ENCODE data around the gene NES. TPM values are rescaled to one million over a fixed set of nuclear protein-coding genes. Genes with fewer than 3 reads are reported as not detected.
"Not testable (repeated sequence)": the region's sequence is repeated elsewhere in the genome, so short reads cannot be mapped to it uniquely, and the experiment has no call there.

The NES gene
- total RNA-seq, 1 experiment from 2014 or later: 0.37 TPM

- DNase-seq (ENCODE audit: low read depth): no peak
These were observed 32.6 kb downstream of the NES start for GRCh38 chr1:156644640-156645039.

GRCh38 chr1:156644146-156644545 lies 33.1 kb downstream of the NES start:
- DNase-seq (ENCODE audit: low read depth): no peak

GRCh38 chr1:156643778-156644092 lies 33.5 kb downstream of the NES start:
- no peak for DNase-seq (ENCODE audit: low read depth)

- no peak for DNase-seq (ENCODE audit: low read depth)
These were observed 34.0 kb downstream of the NES start for GRCh38 chr1:156643049-156643777.

- no peak for DNase-seq (ENCODE audit: low read depth)
These were observed 34.8 kb downstream of the NES start for GRCh38 chr1:156642265-156643048.

- DNase-seq (ENCODE audit: low read depth): no peak
These were observed 35.4 kb downstream of the NES start, which contains the start of gene BCAN for GRCh38 chr1:156641761-156642264. Gene BCAN, plus strand, starts transcription at chr1:156642117. Its CDS starts 3,938 bp downstream, at chr1:156646055.

GRCh38 chr1:156640842-156641706 lies 36.1 kb downstream of the NES start:
- no peak for DNase-seq (ENCODE audit: low read depth)

GRCh38 chr1:156639601-156640101 lies 37.6 kb downstream of the NES start:
- peak; percentile 98 for DNase-seq (ENCODE audit: low read depth)

GRCh38 chr1:156638189-156638985 lies 38.8 kb downstream of the NES start:
- DNase-seq (ENCODE audit: low read depth): no peak

- DNase-seq (ENCODE audit: low read depth): no peak
These were observed 44.9 kb downstream of the NES start for GRCh38 chr1:156632355-156632754.

GRCh38 chr1:156631152-156631551 lies 46.1 kb downstream of the NES start:
- not testable (repeated sequence) for DNase-seq (ENCODE audit: low read depth)

- DNase-seq (ENCODE audit: low read depth): no peak
These were observed 47.3 kb downstream of the NES start for GRCh38 chr1:156629823-156630449.

GRCh38 chr1:156627313-156627880 lies 49.8 kb downstream of the NES start:
- DNase-seq (ENCODE audit: low read depth): peak; percentile 65

- DNase-seq (ENCODE audit: low read depth): no peak
These were observed 51.1 kb downstream of the NES start for GRCh38 chr1:156626079-156626438.

GRCh38 chr1:156625436-156626078 lies 51.6 kb downstream of the NES start:
- peak; percentile 28 for DNase-seq (ENCODE audit: low read depth)

GRCh38 chr1:156624814-156625435 lies 52.3 kb downstream of the NES start:
- DNase-seq (ENCODE audit: low read depth): no peak

- DNase-seq (ENCODE audit: low read depth): peak; percentile 52
These were observed 53.0 kb downstream of the NES start for GRCh38 chr1:156623946-156624813.

- no peak for DNase-seq (ENCODE audit: low read depth)
These were observed 54.5 kb downstream of the NES start for GRCh38 chr1:156622581-156623297.

Data from M059J (cell line).